ENCODE data around the gene C15orf39.

- TF ChIP-seq POLR2A (IDR thresholded peaks at IDR 0.05; ENCODE audit: low read depth, low read length): no peak
- TF ChIP-seq POLR2AphosphoS5 (IDR thresholded peaks at IDR 0.05; ENCODE audit: low read depth, low read length): no peak
Measured at GRCh38 chr15:75159244-75159643, 42.4 kb upstream of the C15orf39 start.
